Uterus (tissue), 2 donors: Measurements from ENCODE around the gene MYOCD.

Source experiments
- CTCF ChIP-seq, 4 experiments: fragments of 200-600 bp in 2 of 4; fragments of 450-650 bp in 2 of 4; sonication (generic) in 2 of 4; IDR thresholded peaks; one replicate each; pipeline ENCODE4 v1.5.1; 2016 to 2019; ENCODE audit warnings: antibody characterized with exemption in 4 of 4, mild to moderate bottlenecking in 2 of 4, moderate library complexity in 1 of 4
- POLR2A ChIP-seq, 2 donors: fragments of 450-650 bp; IDR thresholded peaks; one replicate each; pipeline ENCODE4 v1.6.1; 2016; ENCODE audit warnings: antibody characterized with exemption in 2 of 2, mild to moderate bottlenecking in 1 of 2, moderate library complexity in 1 of 2

DNA sequence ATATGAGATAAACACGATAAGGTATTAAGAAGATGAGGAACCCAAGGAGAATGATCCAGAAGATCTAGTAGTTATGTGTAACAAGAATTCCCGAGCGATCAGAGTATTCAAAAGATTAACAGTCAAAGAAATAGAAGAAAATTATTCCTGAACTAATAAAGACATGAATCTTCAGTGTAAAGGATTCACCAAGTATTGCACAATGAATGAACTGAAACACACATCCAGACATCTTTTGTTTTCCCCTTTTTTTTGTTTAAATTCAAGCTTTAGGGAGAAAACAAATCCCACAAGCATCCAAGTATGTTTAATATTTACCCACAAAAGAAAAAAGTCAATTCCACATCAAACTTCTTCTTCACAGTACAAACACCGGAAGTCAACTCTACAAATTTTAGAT lies 23.7 kb upstream of the MYOCD start:
- TF ChIP-seq CTCF (IDR thresholded peaks at IDR 0.05) (no peak), POLR2A (IDR thresholded peaks at IDR 0.05) (no peak)
